Inflammatory macrophage treated with lipopolysaccharide for 1 hour (primary cell): Measurements from ENCODE around the gene ZNF451.
A peak's percentile ranks its signal among the peaks of the same experiment; 100 is the strongest.

Experiments used
- DNase-seq, 2 donors: peaks; one replicate each; pipeline ENCODE4 v3.0.0-alpha.2; 2020 to 2022

The ZNF451 gene

GRCh38 chr6:57162516-57162915 lies 72.5 kb downstream of the ZNF451 start:
- DNase-seq = no peak

GRCh38 chr6:57163956-57164355 lies 74.0 kb downstream of the ZNF451 start:
- no peak for DNase-seq

GRCh38 chr6:57165080-57165479 lies 75.1 kb downstream of the ZNF451 start:
- DNase-seq = no peak

GRCh38 chr6:57172136-57173055 lies 82.4 kb downstream of the ZNF451 start, which contains the start of gene BAG2:
BAG2 (plus strand) TSS chr6:57172326; CDS start chr6:57172698, 372 bp downstream.
- DNase-seq = peak; percentile 76 to 85

GRCh38 chr6:57173056-57173885 lies 83.3 kb downstream of the ZNF451 start:
- peak in 1 of 2 donors; percentile 9 for DNase-seq

GRCh38 chr6:57173886-57174510 lies 84.0 kb downstream of the ZNF451 start:
- peak; percentile 14 to 40 for DNase-seq

- no peak for DNase-seq
Measured at GRCh38 chr6:57174511-57174907, 84.5 kb downstream of the ZNF451 start.

GRCh38 chr6:57177545-57178265 lies 87.7 kb downstream of the ZNF451 start:
- DNase-seq = no peak

- DNase-seq = no peak
Measured at GRCh38 chr6:57180596-57180995, 90.6 kb downstream of the ZNF451 start.

- DNase-seq = no peak
Measured at GRCh38 chr6:57182017-57182432, 92.0 kb downstream of the ZNF451 start.

- no peak for DNase-seq
Measured at GRCh38 chr6:57183336-57183735, 93.3 kb downstream of the ZNF451 start.

- DNase-seq = peak in 1 of 2 donors; percentile 4
Measured at GRCh38 chr6:57190140-57190539, 100.2 kb downstream of the ZNF451 start.

- DNase-seq = no peak
Measured at GRCh38 chr6:57193177-57193576, 103.2 kb downstream of the ZNF451 start.

GRCh38 chr6:57195457-57195856 lies 105.5 kb downstream of the ZNF451 start:
- no peak for DNase-seq

- DNase-seq = no peak
Measured at GRCh38 chr6:57198926-57199636, 109.1 kb downstream of the ZNF451 start.

- DNase-seq = no peak
Measured at GRCh38 chr6:57201718-57202117, 111.7 kb downstream of the ZNF451 start.

GRCh38 chr6:57205550-57206328 lies 115.8 kb downstream of the ZNF451 start:
- no peak for DNase-seq

- no peak for DNase-seq
Measured at GRCh38 chr6:57207141-57207540, 117.2 kb downstream of the ZNF451 start.

GRCh38 chr6:57207872-57208271 lies 117.9 kb downstream of the ZNF451 start:
- DNase-seq = no peak

- DNase-seq = no peak
Measured at GRCh38 chr6:57209030-57209429, 119.0 kb downstream of the ZNF451 start.

- DNase-seq = no peak
Measured at GRCh38 chr6:57210060-57210459, 120.1 kb downstream of the ZNF451 start.
